ENCODE data around the gene EIF2AK2.

EIF2AK2 gene

DNA sequence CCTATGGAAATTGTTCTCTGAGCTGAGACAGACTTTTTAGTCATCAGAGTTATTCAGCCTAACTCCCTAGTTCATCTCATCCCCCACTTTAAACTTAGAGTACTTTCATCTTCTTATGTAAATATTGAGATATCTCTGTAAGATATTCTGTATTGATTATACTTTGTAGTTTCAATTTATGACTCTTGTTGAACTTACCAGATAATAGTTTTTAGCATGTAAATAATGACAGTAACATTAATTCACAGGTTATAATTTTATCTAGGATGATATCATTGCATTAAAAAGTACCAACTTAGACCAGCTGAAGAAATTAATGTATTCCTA, 14.8 kb upstream of the EIF2AK2 start:
- no peak overlapping the region for H3K27ac ChIP-seq (ENCODE audit: insufficient read depth, low read depth, low read length, poor library complexity, severe bottlenecking)

DNA sequence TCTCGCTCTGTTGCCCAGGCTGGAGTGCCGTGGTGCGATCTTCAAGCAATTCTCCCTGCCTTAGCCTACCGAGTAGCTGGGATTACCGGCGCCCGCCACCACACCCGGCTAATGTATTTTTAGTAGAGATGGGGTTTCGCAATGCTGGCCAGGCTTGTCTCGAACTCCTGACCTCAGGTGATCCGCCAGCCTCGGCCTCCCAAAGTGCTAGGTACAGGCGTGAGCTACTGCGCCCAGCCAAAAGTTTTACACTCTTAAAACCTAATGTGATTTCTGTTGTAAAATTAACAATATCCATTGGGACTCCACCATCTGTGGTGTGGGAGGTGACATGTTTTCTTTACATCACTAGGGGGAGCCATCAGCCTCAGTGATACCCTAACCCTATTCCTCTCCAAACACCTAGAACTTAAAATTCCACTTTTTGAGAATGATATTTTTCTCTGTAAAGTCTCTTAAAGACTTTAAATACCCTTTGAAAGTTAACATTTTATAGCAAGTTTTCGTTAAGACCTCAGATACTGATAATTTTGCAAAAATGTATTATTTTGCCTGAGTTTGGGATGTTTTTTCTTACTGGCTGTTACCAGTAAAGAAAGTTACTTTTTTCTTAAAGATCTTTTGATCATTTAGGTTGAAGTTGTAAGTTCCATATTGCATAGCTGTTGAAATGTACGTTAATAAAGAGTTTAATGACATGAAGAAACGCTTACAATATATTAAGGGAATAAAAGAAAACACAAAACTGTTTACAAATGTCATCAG, 11.6 kb upstream of the EIF2AK2 start:
- Histone ChIP-seq H3K27me3 (ENCODE audit: control insufficient read depth, insufficient read depth, low read length, poor library complexity, severe bottlenecking) (no peaks in the 10 kb centered on the region), H3K27ac (ENCODE audit: insufficient read depth, low read depth, low read length, poor library complexity, severe bottlenecking) (no peak overlapping the region), H3K9me3 (ENCODE audit: control insufficient read depth, low read length) (no peaks in the 10 kb centered on the region), H3K36me3 (ENCODE audit: control insufficient read depth, insufficient read depth, low read length) (no peaks in the 10 kb centered on the region), H3K4me1 (ENCODE audit: control insufficient read depth, insufficient read depth, low read length) (no peaks in the 10 kb centered on the region), H3K4me3 (ENCODE audit: insufficient read depth, low read depth, low read length) (no peak overlapping the region)
- WGBS, 2 experiments, result 54 to 57% methylated on average over 15 to 16 of the region's 17 CpGs

More for the DNA sequence above, 14.8 kb upstream of the EIF2AK2 start:
- no peaks in the 10 kb centered on the region for H3K4me1 ChIP-seq (ENCODE audit: control insufficient read depth, insufficient read depth, low read length)
- H3K4me3 ChIP-seq (ENCODE audit: insufficient read depth, low read depth, low read length), result no peak overlapping the region
- no peaks in the 10 kb centered on the region for H3K9me3 ChIP-seq (ENCODE audit: control insufficient read depth, low read length)
- no peaks in the 10 kb centered on the region for H3K36me3 ChIP-seq (ENCODE audit: control insufficient read depth, insufficient read depth, low read length)
- H3K27me3 ChIP-seq (ENCODE audit: control insufficient read depth, insufficient read depth, low read length, poor library complexity, severe bottlenecking), result no peaks in the 10 kb centered on the region

DNA sequence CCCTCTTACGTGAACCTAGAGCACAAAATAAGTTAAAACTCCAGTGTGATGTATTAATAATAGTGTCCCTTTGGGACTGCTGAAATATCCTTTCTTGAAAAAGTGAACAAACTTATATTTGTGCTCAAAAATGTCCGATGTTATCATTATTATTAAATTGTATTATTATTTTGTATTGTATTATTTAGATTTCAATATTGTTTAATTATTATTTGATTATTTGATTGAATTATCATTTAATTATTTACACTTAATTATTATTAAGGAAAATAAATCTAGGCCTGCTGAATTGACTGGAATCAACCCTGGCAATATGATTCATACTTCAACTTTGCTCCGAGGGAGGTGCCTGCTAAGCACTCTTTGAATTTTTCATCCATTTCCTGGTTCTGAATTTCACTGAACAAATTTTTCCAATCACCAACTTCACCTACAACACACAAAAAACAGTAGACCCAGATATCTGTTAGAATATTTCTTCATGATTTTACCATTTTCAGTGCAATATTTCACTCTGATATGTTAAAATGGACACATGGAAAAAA, 10.9 kb upstream of the EIF2AK2 start:
- 93 to 96% methylated on average over 2 of the region's 3 CpGs for WGBS, 2 experiments
- H3K27ac ChIP-seq (ENCODE audit: insufficient read depth, low read depth, low read length, poor library complexity, severe bottlenecking), result no peak overlapping the region
- no peaks in the 10 kb centered on the region for H3K27me3 ChIP-seq (ENCODE audit: control insufficient read depth, insufficient read depth, low read length, poor library complexity, severe bottlenecking)
- no peaks in the 10 kb centered on the region for H3K9me3 ChIP-seq (ENCODE audit: control insufficient read depth, low read length)
- no peaks in the 10 kb centered on the region for H3K4me1 ChIP-seq (ENCODE audit: control insufficient read depth, insufficient read depth, low read length)
- no peaks in the 10 kb centered on the region for H3K36me3 ChIP-seq (ENCODE audit: control insufficient read depth, insufficient read depth, low read length)
- H3K4me3 ChIP-seq (ENCODE audit: insufficient read depth, low read depth, low read length), result no peak overlapping the region

DNA sequence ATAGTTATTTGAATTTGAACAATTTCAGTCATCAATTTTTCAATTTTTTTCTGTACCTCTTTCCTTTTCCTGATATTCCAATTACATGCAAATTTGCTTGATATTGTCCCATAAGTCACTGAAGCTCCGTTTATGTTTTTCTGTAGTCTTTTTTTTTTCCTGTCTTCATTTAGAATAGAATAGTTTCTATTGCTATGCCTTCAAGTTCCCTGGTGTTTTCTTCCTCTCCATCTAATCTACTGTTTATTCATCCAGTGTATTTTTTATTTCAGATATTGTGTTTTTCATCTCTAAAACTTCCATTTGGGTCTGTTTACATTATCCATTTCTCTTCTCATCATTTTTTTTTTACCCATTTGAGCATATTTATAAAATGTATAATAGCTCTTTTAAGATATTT, 8.0 kb upstream of the EIF2AK2 start:
- H3K9me3 ChIP-seq (ENCODE audit: control insufficient read depth, low read length), result no peaks in the 10 kb centered on the region
- no peak overlapping the region for H3K27ac ChIP-seq (ENCODE audit: insufficient read depth, low read depth, low read length, poor library complexity, severe bottlenecking)
- WGBS, 2 experiments, result 100% methylated on average over 1 of the region's 1 CpG; no CpG with 5 or more reads in 1 of the 2 experiments
- no peak overlapping the region for H3K4me3 ChIP-seq (ENCODE audit: insufficient read depth, low read depth, low read length)
- H3K27me3 ChIP-seq (ENCODE audit: control insufficient read depth, insufficient read depth, low read length, poor library complexity, severe bottlenecking), result no peaks in the 10 kb centered on the region
- no peaks in the 10 kb centered on the region for H3K4me1 ChIP-seq (ENCODE audit: control insufficient read depth, insufficient read depth, low read length)
- H3K36me3 ChIP-seq (ENCODE audit: control insufficient read depth, insufficient read depth, low read length), result no peaks in the 10 kb centered on the region

DNA sequence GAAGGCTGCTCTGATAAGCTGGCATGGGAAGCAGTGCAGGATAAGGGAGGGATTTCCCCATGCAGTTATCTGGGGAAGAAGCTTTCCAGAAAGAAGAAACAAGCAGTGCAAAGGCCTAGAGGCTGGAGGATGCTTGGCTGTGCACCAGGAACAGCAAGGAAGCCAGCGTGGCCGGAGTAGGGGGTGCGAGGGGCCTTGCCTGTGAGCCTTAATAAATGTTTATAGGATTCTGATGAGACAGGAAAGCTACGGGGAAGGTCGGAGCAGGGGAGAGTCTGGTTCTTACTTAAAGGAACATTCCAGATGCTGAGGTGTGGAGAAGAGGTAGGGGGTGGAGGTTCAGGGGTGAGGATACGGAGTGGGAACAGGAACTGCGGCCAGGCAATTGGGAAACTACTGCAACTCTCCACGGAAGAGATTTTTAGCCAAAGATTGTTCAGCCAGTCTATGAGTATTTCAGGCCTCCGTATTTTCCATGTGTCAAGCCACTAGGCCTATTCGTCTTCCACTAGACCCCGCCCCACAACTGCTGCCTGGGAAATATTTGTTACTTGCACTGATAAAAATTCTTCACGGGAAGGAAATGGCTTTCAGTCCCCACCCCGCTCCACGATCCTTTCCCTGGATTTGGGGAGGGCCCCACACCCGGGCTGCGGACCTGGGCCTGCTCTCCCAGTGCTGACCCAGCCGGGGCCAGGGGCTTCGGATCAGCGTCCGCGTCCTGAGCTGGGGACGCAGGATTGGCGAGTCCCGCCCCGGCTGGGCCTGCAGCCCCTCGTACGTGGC, 516 bp downstream of the EIF2AK2 start:
- Histone ChIP-seq H3K27me3 (ENCODE audit: control insufficient read depth, insufficient read depth, low read length, poor library complexity, severe bottlenecking) (peaks cover 8% of the 10 kb centered on the region), H3K27ac (ENCODE audit: insufficient read depth, low read depth, low read length, poor library complexity, severe bottlenecking) (no peak overlapping the region), H3K4me1 (ENCODE audit: control insufficient read depth, insufficient read depth, low read length) (peaks cover 8% of the 10 kb centered on the region), H3K4me3 (ENCODE audit: insufficient read depth, low read depth, low read length) (peak overlapping the region; percentile 72), H3K9me3 (ENCODE audit: control insufficient read depth, low read length) (no peaks in the 10 kb centered on the region), H3K36me3 (ENCODE audit: control insufficient read depth, insufficient read depth, low read length) (no peaks in the 10 kb centered on the region)
- WGBS, 2 experiments, result 13 to 14% methylated on average over 27 of the region's 27 CpGs

DNA sequence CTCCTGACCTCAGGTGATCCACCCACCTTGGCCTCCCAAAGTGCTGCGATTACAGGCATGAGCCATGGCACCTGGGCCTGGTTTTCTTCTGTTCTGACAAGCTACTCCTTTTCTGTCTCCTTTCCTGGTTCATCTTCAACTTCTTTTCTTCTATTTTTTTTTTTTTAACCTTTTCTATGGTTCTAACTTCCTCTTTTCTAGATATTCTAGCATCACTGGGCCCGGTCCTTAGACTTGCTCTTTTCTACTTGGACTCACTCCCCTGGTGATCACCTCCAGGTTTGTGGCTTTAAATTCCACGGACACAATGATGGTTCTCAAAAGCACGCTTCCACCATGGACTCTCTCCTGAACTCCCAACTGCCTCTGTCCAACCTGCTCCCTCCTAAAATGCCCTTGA, 2.0 kb downstream of the EIF2AK2 start:
- Histone ChIP-seq H3K4me1 (ENCODE audit: control insufficient read depth, insufficient read depth, low read length) (peaks cover 8% of the 10 kb centered on the region), H3K4me3 (ENCODE audit: insufficient read depth, low read depth, low read length) (no peak overlapping the region), H3K36me3 (ENCODE audit: control insufficient read depth, insufficient read depth, low read length) (no peaks in the 10 kb centered on the region), H3K27ac (ENCODE audit: insufficient read depth, low read depth, low read length, poor library complexity, severe bottlenecking) (no peak overlapping the region), H3K27me3 (ENCODE audit: control insufficient read depth, insufficient read depth, low read length, poor library complexity, severe bottlenecking) (peaks cover 8% of the 10 kb centered on the region), H3K9me3 (ENCODE audit: control insufficient read depth, low read length) (no peaks in the 10 kb centered on the region)
- WGBS, 2 experiments, result 91 to 94% methylated on average over 4 of the region's 4 CpGs

DNA sequence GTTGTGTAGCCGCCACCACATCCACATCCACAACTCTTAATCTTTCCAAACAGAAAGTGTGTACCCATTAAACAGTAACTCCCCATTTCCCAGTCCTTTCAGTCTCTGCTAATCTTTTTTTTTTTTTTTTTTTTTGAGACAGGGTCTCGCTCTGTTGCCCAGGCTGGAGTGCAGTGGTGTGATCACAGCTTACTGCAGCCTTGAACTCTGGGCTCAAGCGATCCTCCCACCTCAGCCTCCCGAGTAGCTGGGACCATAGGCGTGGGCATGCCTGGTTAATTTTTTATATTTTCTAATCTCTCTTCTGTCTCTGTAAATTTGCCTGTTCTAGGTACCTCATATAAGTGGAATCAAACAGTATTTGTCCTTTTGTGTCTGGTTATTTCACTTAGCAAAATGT, 3.6 kb downstream of the EIF2AK2 start:
- Histone ChIP-seq H3K9me3 (ENCODE audit: control insufficient read depth, low read length) (no peaks in the 10 kb centered on the region), H3K36me3 (ENCODE audit: control insufficient read depth, insufficient read depth, low read length) (no peaks in the 10 kb centered on the region), H3K27me3 (ENCODE audit: control insufficient read depth, insufficient read depth, low read length, poor library complexity, severe bottlenecking) (peaks cover 8% of the 10 kb centered on the region), H3K27ac (ENCODE audit: insufficient read depth, low read depth, low read length, poor library complexity, severe bottlenecking) (no peak overlapping the region), H3K4me3 (ENCODE audit: insufficient read depth, low read depth, low read length) (no peak overlapping the region), H3K4me1 (ENCODE audit: control insufficient read depth, insufficient read depth, low read length) (peaks cover 8% of the 10 kb centered on the region)
- WGBS, 2 experiments, result 77 to 95% methylated on average over 3 to 5 of the region's 5 CpGs

DNA sequence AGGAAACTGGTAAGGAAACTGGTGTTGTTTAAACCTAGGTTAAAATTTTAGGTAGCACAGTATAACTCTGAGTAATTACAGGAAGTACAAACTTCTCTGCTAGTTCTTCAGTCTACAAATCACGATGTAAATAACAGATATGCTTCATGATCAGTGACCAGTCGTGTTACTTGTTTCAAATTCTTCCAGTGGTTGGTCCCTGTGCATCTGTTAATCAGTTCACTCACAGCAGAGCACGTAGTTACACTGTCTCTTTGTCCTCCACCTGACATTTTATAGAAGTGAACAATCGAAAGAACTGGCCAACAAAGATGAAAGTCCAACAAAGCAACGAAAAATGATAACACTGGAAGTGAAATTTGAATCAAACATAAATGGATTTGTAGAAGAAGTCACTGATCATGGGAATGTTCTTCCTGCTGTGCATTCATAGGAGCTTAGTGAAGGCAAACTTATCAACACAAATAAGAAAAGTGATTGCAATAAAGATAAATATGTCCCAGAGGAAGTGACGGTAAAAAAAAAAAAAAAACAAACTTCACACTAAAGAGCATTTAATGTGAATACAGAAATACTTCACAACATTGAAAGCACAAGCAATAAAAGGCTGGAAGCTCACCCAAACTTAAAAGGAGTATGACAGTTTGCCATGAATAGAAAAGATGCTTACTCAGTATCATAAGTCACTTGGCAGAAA, 7.0 kb downstream of the EIF2AK2 start:
- no peaks in the 10 kb centered on the region for H3K4me1 ChIP-seq (ENCODE audit: control insufficient read depth, insufficient read depth, low read length)
- peaks cover 8% of the 10 kb centered on the region for H3K36me3 ChIP-seq (ENCODE audit: control insufficient read depth, insufficient read depth, low read length)
- WGBS, 2 experiments, result 93 to 94% methylated on average over 5 to 6 of the region's 6 CpGs
- H3K27ac ChIP-seq (ENCODE audit: insufficient read depth, low read depth, low read length, poor library complexity, severe bottlenecking), result no peak overlapping the region
- H3K9me3 ChIP-seq (ENCODE audit: control insufficient read depth, low read length), result no peaks in the 10 kb centered on the region
- H3K27me3 ChIP-seq (ENCODE audit: control insufficient read depth, insufficient read depth, low read length, poor library complexity, severe bottlenecking), result no peaks in the 10 kb centered on the region
- H3K4me3 ChIP-seq (ENCODE audit: insufficient read depth, low read depth, low read length), result no peak overlapping the region

DNA sequence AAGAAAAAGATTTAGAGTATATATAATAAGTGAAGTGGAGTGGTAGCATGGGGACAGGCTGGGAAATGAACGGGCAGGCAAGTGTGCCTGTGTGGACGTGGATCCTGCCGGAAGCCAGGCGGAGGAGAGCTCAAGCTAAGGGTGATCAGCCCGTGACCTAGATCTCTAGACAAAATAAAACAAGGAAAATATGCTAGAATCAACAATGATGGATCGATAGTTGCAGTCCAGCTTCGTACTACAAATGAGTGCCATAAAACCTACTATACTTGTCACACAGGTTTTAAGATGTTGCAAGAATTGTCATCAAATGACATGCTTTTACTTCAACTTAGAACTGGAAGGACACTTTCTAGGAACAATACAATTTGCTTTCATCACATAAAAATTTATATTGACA, 8.5 kb downstream of the EIF2AK2 start:
- whole genome bisulfite sequencing, 2 experiments, result 96 to 97% methylated on average over 7 of the region's 7 CpGs
- no peak overlapping the region for H3K4me3 ChIP-seq (ENCODE audit: insufficient read depth, low read depth, low read length)
- H3K27ac ChIP-seq (ENCODE audit: insufficient read depth, low read depth, low read length, poor library complexity, severe bottlenecking), result no peak overlapping the region
- no peaks in the 10 kb centered on the region for H3K27me3 ChIP-seq (ENCODE audit: control insufficient read depth, insufficient read depth, low read length, poor library complexity, severe bottlenecking)
- H3K36me3 ChIP-seq (ENCODE audit: control insufficient read depth, insufficient read depth, low read length), result peaks cover 12% of the 10 kb centered on the region
- no peaks in the 10 kb centered on the region for H3K4me1 ChIP-seq (ENCODE audit: control insufficient read depth, insufficient read depth, low read length)
- H3K9me3 ChIP-seq (ENCODE audit: control insufficient read depth, low read length), result no peaks in the 10 kb centered on the region

DNA sequence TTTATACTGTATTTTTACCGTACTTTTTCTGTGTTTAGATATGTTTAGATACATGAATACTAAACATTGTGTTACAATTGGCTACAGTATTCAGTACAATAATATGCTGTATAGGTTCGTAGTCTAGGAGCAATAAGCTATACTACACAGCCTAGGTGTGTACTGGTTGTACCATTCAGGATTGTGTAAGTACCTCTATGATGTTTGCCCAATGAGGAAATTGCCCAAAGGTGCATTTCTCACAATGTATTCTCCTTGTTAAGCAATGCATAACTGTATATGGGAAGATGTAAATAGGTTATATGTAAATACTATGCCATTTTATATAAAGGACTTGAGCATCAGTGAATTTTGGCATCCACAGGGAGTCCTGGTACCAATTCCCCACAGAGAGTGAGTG, 10.7 kb downstream of the EIF2AK2 start:
- WGBS, 2 experiments, result 93 to 100% methylated on average over 1 to 2 of the region's 2 CpGs
- Histone ChIP-seq H3K4me1 (ENCODE audit: control insufficient read depth, insufficient read depth, low read length) (no peaks in the 10 kb centered on the region), H3K4me3 (ENCODE audit: insufficient read depth, low read depth, low read length) (no peak overlapping the region), H3K27ac (ENCODE audit: insufficient read depth, low read depth, low read length, poor library complexity, severe bottlenecking) (no peak overlapping the region), H3K9me3 (ENCODE audit: control insufficient read depth, low read length) (no peaks in the 10 kb centered on the region), H3K36me3 (ENCODE audit: control insufficient read depth, insufficient read depth, low read length) (peaks cover 14% of the 10 kb centered on the region), H3K27me3 (ENCODE audit: control insufficient read depth, insufficient read depth, low read length, poor library complexity, severe bottlenecking) (no peaks in the 10 kb centered on the region)
